Measurements from ENCODE around the gene ORC6.

DNA sequence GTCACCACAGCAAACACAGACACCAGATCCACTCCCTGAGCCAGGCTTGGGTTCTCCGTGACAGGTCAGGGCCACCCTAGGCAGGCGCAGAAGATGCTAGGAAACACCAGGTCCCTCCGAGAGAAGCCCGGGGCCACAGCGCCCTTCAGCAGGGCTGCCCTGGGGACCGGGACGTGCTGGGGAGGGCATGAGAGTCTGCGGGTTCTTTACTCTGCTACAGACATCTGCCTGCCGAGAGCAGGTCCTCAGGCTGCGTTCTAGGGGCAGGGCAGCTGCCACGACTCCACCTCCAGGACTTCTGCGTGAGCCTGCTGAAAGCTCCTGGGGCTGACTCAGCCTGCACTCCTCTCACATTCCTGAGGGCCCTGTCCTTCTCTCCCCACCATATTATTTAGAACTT lies 47.2 kb downstream of the ORC6 start:
- TF ChIP-seq CTCF (IDR thresholded peaks at IDR 0.05; ENCODE audit: insufficient read depth, low read length) (no peak), GABPA (IDR thresholded peaks at IDR 0.05; ENCODE audit: low read depth) (no peak), REST (IDR thresholded peaks at IDR 0.05; ENCODE audit: insufficient replicate concordance, low read depth) (no peak), POLR2AphosphoS5 (IDR thresholded peaks at IDR 0.05; ENCODE audit: low read depth) (no peak), SPI1 (IDR thresholded peaks at IDR 0.05; ENCODE audit: borderline replicate concordance, low read depth) (no peak)
